GM19099 (cell line): ENCODE measurements around the gene WDR89.

Experiments used
- POLR2A ChIP-seq: IDR thresholded peaks from 3 replicates; pipeline ENCODE4 v1.6.1; 2011; ENCODE audit warnings: low read depth; ENCODE audit not compliant: insufficient read length; ENCODE audit errors: extremely low read depth

WDR89 gene

GRCh38 chr14:63616015-63616414 lies 25.7 kb downstream of the WDR89 start:
- TF ChIP-seq POLR2A = no peak

GRCh38 chr14:63614679-63615363 lies 26.9 kb downstream of the WDR89 start:
- TF ChIP-seq POLR2A = no peak

GRCh38 chr14:63611078-63611477 lies 30.6 kb downstream of the WDR89 start:
- TF ChIP-seq POLR2A = no peak

- no peak for TF ChIP-seq POLR2A
Measured at GRCh38 chr14:63605041-63605532, 36.6 kb downstream of the WDR89 start.

GRCh38 chr14:63604626-63605025 lies 37.0 kb downstream of the WDR89 start:
- TF ChIP-seq POLR2A = no peak

GRCh38 chr14:63603749-63604277 lies 37.9 kb downstream of the WDR89 start:
- TF ChIP-seq POLR2A = no peak

GRCh38 chr14:63598807-63599206 lies 42.9 kb downstream of the WDR89 start:
- no peak for TF ChIP-seq POLR2A

GRCh38 chr14:63596998-63597658 lies 44.5 kb downstream of the WDR89 start:
- no peak for TF ChIP-seq POLR2A

GRCh38 chr14:63594455-63595372 lies 47.0 kb downstream of the WDR89 start:
- no peak for TF ChIP-seq POLR2A

GRCh38 chr14:63581491-63581890 lies 60.2 kb downstream of the WDR89 start:
- TF ChIP-seq POLR2A = no peak

GRCh38 chr14:63578300-63578699 lies 63.4 kb downstream of the WDR89 start:
- TF ChIP-seq POLR2A = no peak

GRCh38 chr14:63573581-63573980 lies 68.1 kb downstream of the WDR89 start:
- no peak for TF ChIP-seq POLR2A

GRCh38 chr14:63565448-63565847 lies 76.2 kb downstream of the WDR89 start:
- no peak for TF ChIP-seq POLR2A

- TF ChIP-seq POLR2A = no peak
Measured at GRCh38 chr14:63564318-63564717, 77.4 kb downstream of the WDR89 start.
